ENCODE results near the gene MDN1.

MDN1 gene

GRCh38 chr6:89693207-89693606, 126.4 kb downstream of the MDN1 start:
- DNase-seq (ENCODE audit: low read depth): no peak

GRCh38 chr6:89692256-89692655, 127.3 kb downstream of the MDN1 start:
- no peak for DNase-seq (ENCODE audit: low read depth)

- no peak for DNase-seq (ENCODE audit: low read depth)
Observed at GRCh38 chr6:89690944-89691324, 128.7 kb downstream of the MDN1 start.

- DNase-seq (ENCODE audit: low read depth): no peak
Observed at GRCh38 chr6:89689732-89690131, 129.9 kb downstream of the MDN1 start.

- DNase-seq (ENCODE audit: low read depth): no peak
Observed at GRCh38 chr6:89688328-89688727, 131.3 kb downstream of the MDN1 start.

GRCh38 chr6:89685311-89685710, 134.3 kb downstream of the MDN1 start:
- DNase-seq (ENCODE audit: low read depth): no peak

- DNase-seq (ENCODE audit: low read depth): no peak
Observed at GRCh38 chr6:89682991-89683390, 136.6 kb downstream of the MDN1 start.

GRCh38 chr6:89681983-89682564, 137.5 kb downstream of the MDN1 start:
- DNase-seq (ENCODE audit: low read depth): no peak

- DNase-seq (ENCODE audit: low read depth): no peak
Observed at GRCh38 chr6:89680551-89680950, 139.0 kb downstream of the MDN1 start.

- DNase-seq (ENCODE audit: low read depth): no peak
Observed at GRCh38 chr6:89680150-89680549, 139.4 kb downstream of the MDN1 start.

GRCh38 chr6:89679215-89680120, 140.1 kb downstream of the MDN1 start:
- no peak for DNase-seq (ENCODE audit: low read depth)

GRCh38 chr6:89678531-89678930, 141.1 kb downstream of the MDN1 start:
- DNase-seq (ENCODE audit: low read depth): no peak

- no peak for DNase-seq (ENCODE audit: low read depth)
Observed at GRCh38 chr6:89675949-89676748, 143.4 kb downstream of the MDN1 start.

- DNase-seq (ENCODE audit: low read depth): no peak
Observed at GRCh38 chr6:89670935-89671565, 148.5 kb downstream of the MDN1 start.

GRCh38 chr6:89669002-89669401, 150.6 kb downstream of the MDN1 start:
- DNase-seq (ENCODE audit: low read depth): no peak

GRCh38 chr6:89667872-89668556, 151.6 kb downstream of the MDN1 start:
- DNase-seq (ENCODE audit: low read depth): no peak

- DNase-seq (ENCODE audit: low read depth): no peak
Observed at GRCh38 chr6:89662659-89663223, 156.9 kb downstream of the MDN1 start.

GRCh38 chr6:89661559-89661958, 158.0 kb downstream of the MDN1 start:
- DNase-seq (ENCODE audit: low read depth): no peak

- DNase-seq (ENCODE audit: low read depth): no peak
Observed at GRCh38 chr6:89660981-89661380, 158.6 kb downstream of the MDN1 start.

GRCh38 chr6:89657445-89658158, 162.0 kb downstream of the MDN1 start:
- DNase-seq (ENCODE audit: low read depth): no peak

- no peak for DNase-seq (ENCODE audit: low read depth)
Observed at GRCh38 chr6:89655122-89655521, 164.5 kb downstream of the MDN1 start.
